Hematopoietic multipotent progenitor cell (in vitro differentiated cells): Measurements from ENCODE around the gene HNRNPA3. TPM values are rescaled to one million over a fixed set of nuclear protein-coding genes. Genes with fewer than 3 reads are reported as not detected.
"Not testable (repeated sequence)": the region's sequence is repeated elsewhere in the genome, so short reads cannot be mapped to it uniquely, and the experiment has no call there.

Source experiments
- DNase-seq, 3 donors: peaks; one replicate each; pipeline ENCODE4 v3.0.0-alpha.2; 2011 to 2015; ENCODE audit warnings: low read depth in 2 of 3, low spot score in 2 of 3
- total RNA-seq: library from RNA; depleted of rRNA; stranded (reverse); fragments of >200 nt; gene quantifications from one replicate; pipeline ENCODE4 v1.2.3, GENCODE V29; 2012

HNRNPA3 gene
- total RNA-seq, 1 donor = 23.7 TPM

- no peak for DNase-seq
These were observed 40.4 kb downstream of the HNRNPA3 start for GRCh38 chr2:177252808-177253531.

GRCh38 chr2:177253704-177254103, 41.1 kb downstream of the HNRNPA3 start:
- no peak for DNase-seq

- DNase-seq = no peak
These were observed 42.0 kb downstream of the HNRNPA3 start for GRCh38 chr2:177254433-177255226.

- no peak for DNase-seq
These were observed 42.6 kb downstream of the HNRNPA3 start for GRCh38 chr2:177255227-177255601.

- no peak for DNase-seq
These were observed 43.4 kb downstream of the HNRNPA3 start for GRCh38 chr2:177256026-177256425.

- DNase-seq = no peak
These were observed 44.1 kb downstream of the HNRNPA3 start for GRCh38 chr2:177256695-177257094.

GRCh38 chr2:177257471-177257870, 44.9 kb downstream of the HNRNPA3 start:
- no peak for DNase-seq

- no peak for DNase-seq
These were observed 45.5 kb downstream of the HNRNPA3 start for GRCh38 chr2:177258059-177258458.

- DNase-seq = no peak
These were observed 47.8 kb downstream of the HNRNPA3 start for GRCh38 chr2:177260379-177260778.

GRCh38 chr2:177261116-177262060, 48.8 kb downstream of the HNRNPA3 start:
- DNase-seq = no peak

GRCh38 chr2:177262092-177262491, 49.5 kb downstream of the HNRNPA3 start:
- no peak for DNase-seq

- no peak for DNase-seq
These were observed 50.4 kb downstream of the HNRNPA3 start for GRCh38 chr2:177262958-177263450.

- DNase-seq = peak; percentile 95 to 98 (median 97)
These were observed 51.0 kb downstream of the HNRNPA3 start for GRCh38 chr2:177263451-177264208.

GRCh38 chr2:177264209-177264692, 51.7 kb downstream of the HNRNPA3 start:
- no peak for DNase-seq

- peak; percentile 81 to 94 (median 94) for DNase-seq
These were observed 52.3 kb downstream of the HNRNPA3 start, which contains the start of gene NFE2L2 for GRCh38 chr2:177264693-177265587. TSS of gene NFE2L2 (minus strand) at chr2:177264727. CDS start at chr2:177264576, 151 bp downstream.

- peak in 2 of 3 donors; percentile 51 to 77 for DNase-seq
These were observed 53.5 kb downstream of the HNRNPA3 start for GRCh38 chr2:177265824-177266817.

GRCh38 chr2:177266955-177267354, 54.4 kb downstream of the HNRNPA3 start:
- not testable (repeated sequence) for DNase-seq
